Gastrocnemius medialis (tissue), 4 donors: ENCODE data around the gene TFEB. TPM values are rescaled to one million over a fixed set of nuclear protein-coding genes. Genes with fewer than 3 reads are reported as not detected.

Experiments
- ATAC-seq, 2 donors: fragments of 150-250 bp; one replicate each; pipeline ENCODE4 v1.9.1; 2016
- DNase-seq, 2 donors: peaks; one replicate each; pipeline ENCODE4 v3.0.0-alpha.2; 2019
- H3K27ac ChIP-seq, 4 donors: fragments of 200-600 bp; sonication (generic); 1 replicate in 1 of 4; 2 replicates in 3 of 4; pipeline ENCODE4 v1.5.1; 2016 to 2018; ENCODE audit warnings: mild to moderate bottlenecking in 2 of 4, moderate library complexity in 1 of 4
- H3K27me3 ChIP-seq, 3 donors: fragments of 200-600 bp; sonication (generic) in 2 of 3; 1 replicate in 1 of 3; 2 replicates in 2 of 3; pipeline versions ENCODE4 v1.5.1 to v1.6.0; 2016 to 2019; ENCODE audit warnings: mild to moderate bottlenecking in 1 of 3, moderate library complexity in 1 of 3
- H3K36me3 ChIP-seq, 2 donors: fragments of 200-600 bp; sonication (generic) in 1 of 2; one replicate each; pipeline ENCODE4 v1.5.1; 2017 to 2018
- H3K4me1 ChIP-seq, 2 donors: fragments of 200-600 bp; sonication (generic) in 1 of 2; one replicate each; pipeline ENCODE4 v1.5.1; 2016 to 2017; ENCODE audit warnings: mild to moderate bottlenecking in 2 of 2
- H3K4me3 ChIP-seq, 4 donors: fragments of 200-600 bp; sonication (generic) in 3 of 4; 1 replicate in 1 of 4; 2 replicates in 3 of 4; pipeline ENCODE4 v1.5.1; 2016 to 2019; ENCODE audit warnings: mild to moderate bottlenecking in 2 of 4
- H3K9me3 ChIP-seq, 3 donors: fragments of 200-600 bp; sonication (generic) in 2 of 3; 1 replicate in 1 of 3; 2 replicates in 2 of 3; pipeline ENCODE4 v1.5.1; 2016 to 2019
- POLR2A ChIP-seq, 2 donors: fragments of 450-650 bp; IDR thresholded peaks; one replicate each; pipeline ENCODE4 v1.6.1; 2017; ENCODE audit warnings: antibody characterized with exemption in 2 of 2, mild to moderate bottlenecking in 2 of 2, moderate library complexity in 2 of 2
- in situ Hi-C, 4 donors: fragments of 200-750 bp; cut with MboI; loops; one replicate each; pipeline versions ENCODE4 v1.15.0 to v1.8.0; 2017; ENCODE audit warnings: low sequenced_read_pairs in 4 of 4
- intact Hi-C: fragments of 100-400 bp; cut with DNase I; formaldehyde crosslinking; loops from one replicate; pipeline ENCODE4 v1.15.1; 2023; ENCODE audit warnings: low total_unique reads
- total RNA-seq, 4 donors: library from RNA; depleted of rRNA; stranded (reverse); fragments of >200 nt; gene quantifications; one replicate each; pipeline versions ENCODE4 v1.1.0 to v1.2.3, GENCODE V29; 2016
- TF ChIP-seq, protein P1 (sequence below), 5 experiments: fragments of 450-650 bp in 3 of 5; fragments of 200-600 bp in 2 of 5; sonication (generic) in 2 of 5; IDR thresholded peaks in 4 of 5; conservative IDR thresholded peaks in 1 of 5; 1 replicate in 4 of 5; 2 replicates in 1 of 5; pipeline ENCODE4 v1.5.1; 2016 to 2019; ENCODE audit warnings: antibody characterized with exemption in 5 of 5, mild to moderate bottlenecking in 3 of 5, moderate library complexity in 3 of 5

Gene TFEB
- total RNA-seq, 4 donors from 2014 or later, result 82.8 to 121 (median 93.3) TPM

DNA sequence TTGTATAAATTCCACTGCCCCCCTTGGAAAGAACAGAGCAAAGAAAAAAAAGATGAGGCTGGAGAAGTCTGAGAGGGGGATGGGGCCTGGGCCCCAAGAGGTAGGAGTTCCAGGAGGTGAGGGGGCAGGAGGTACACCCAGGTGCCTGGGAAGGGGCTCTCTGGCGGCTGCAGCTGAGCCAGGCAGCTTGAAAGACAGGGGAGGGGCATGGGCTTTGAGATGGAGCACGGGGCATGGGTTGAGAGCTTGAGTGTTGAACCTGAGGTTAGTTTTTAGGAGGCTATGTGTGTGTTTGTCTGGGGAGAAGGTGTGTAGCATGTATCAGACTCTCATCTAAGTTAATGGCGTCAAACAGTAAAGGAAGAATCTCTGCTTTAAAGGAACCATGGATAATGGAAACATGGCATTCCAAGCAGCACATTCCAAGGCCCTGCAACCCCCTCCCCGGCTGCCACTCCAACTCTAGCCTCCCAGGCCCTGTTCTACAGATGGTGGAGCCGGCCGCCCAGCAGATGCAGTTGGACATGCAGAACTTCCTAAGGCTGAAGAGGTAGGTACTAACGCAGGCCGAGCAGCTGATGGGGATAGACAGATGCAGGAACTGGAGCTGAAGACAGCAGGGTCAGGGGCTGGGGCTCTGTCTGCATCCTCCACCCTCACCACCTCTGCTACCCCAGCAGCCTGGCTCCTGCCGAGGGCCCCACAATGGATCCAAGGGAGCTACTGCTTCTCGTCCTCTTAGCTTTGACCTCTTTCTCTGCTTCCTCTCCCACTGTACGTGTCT, 55.0 kb downstream of the TFEB start:
- Histone ChIP-seq H3K27me3 (no peaks in the 10 kb centered on the region), H3K27ac (no peak overlapping the region), H3K36me3 (peaks cover 0 to 10% of the 10 kb centered on the region in 2 donors), H3K9me3 (no peaks in the 10 kb centered on the region), H3K4me1 (peaks cover 10 to 13% of the 10 kb centered on the region in 2 donors), H3K4me3 (no peak overlapping the region)
- DNase-seq (peak in 1 of 2 donors; percentile 13), ATAC-seq (no peak)
- TF ChIP-seq, protein P1, sequence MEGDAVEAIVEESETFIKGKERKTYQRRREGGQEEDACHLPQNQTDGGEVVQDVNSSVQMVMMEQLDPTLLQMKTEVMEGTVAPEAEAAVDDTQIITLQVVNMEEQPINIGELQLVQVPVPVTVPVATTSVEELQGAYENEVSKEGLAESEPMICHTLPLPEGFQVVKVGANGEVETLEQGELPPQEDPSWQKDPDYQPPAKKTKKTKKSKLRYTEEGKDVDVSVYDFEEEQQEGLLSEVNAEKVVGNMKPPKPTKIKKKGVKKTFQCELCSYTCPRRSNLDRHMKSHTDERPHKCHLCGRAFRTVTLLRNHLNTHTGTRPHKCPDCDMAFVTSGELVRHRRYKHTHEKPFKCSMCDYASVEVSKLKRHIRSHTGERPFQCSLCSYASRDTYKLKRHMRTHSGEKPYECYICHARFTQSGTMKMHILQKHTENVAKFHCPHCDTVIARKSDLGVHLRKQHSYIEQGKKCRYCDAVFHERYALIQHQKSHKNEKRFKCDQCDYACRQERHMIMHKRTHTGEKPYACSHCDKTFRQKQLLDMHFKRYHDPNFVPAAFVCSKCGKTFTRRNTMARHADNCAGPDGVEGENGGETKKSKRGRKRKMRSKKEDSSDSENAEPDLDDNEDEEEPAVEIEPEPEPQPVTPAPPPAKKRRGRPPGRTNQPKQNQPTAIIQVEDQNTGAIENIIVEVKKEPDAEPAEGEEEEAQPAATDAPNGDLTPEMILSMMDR (IDR thresholded peaks at IDR 0.05 in 4 of 5, conservative IDR thresholded peaks at IDR 0.05 in 1 of 5), result no peak
- TF ChIP-seq POLR2A (IDR thresholded peaks at IDR 0.05), result no peak
- in situ Hi-C loops, result loop anchor here in 3 of 4 donors (5.0 kb wide), 1 partner anchor 78 kb away; no protein-coding TSS in a partner anchor
- intact Hi-C loops, result loop anchor here (5.0 kb wide), 2 partner anchors 97 to 133 kb away; partner anchors contain the start of genes FOXP4 and FRS3

DNA sequence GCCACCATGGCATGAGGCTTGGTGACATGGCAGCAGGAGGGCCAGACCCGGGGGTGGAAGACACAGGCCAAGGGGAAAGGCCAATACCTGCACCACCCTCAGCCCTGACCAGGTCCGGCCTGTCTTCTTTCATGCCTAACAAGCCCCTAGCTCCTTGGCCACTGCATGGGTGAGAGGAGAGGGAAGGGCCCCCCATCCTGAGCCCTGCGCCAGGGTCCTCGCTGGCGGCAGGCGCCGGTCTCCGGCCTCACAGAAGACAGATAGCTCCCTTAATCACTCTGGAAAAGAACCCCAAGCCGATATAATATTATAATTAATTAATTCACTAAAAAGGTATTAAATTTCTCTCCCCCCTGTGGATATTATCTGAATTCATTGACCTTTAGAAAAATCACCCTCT, 55.7 kb downstream of the TFEB start:
- no peak for TF ChIP-seq POLR2A (IDR thresholded peaks at IDR 0.05)
- TF ChIP-seq, protein P1 (IDR thresholded peaks at IDR 0.05 in 4 of 5, conservative IDR thresholded peaks at IDR 0.05 in 1 of 5), result no peak
- H3K4me1 ChIP-seq, result peaks cover 10 to 13% of the 10 kb centered on the region in 2 donors
- in situ Hi-C loops, result loop anchor here (5.0 to 10.0 kb wide), 2 partner anchors 75 to 77 kb away; no protein-coding TSS in a partner anchor
- H3K4me3 ChIP-seq, result no peak overlapping the region
- no peaks in the 10 kb centered on the region for H3K27me3 ChIP-seq
- no peak for ATAC-seq
- no peak overlapping the region for H3K27ac ChIP-seq
- peak in 1 of 2 donors; percentile 8 for DNase-seq
- intact Hi-C loops, result loop anchor here (5.0 kb wide), 2 partner anchors 98 to 132 kb away; partner anchors contain the start of genes FOXP4 and FRS3
- peaks cover 0 to 3% of the 10 kb centered on the region in 2 donors for H3K36me3 ChIP-seq
- no peaks in the 10 kb centered on the region for H3K9me3 ChIP-seq

DNA sequence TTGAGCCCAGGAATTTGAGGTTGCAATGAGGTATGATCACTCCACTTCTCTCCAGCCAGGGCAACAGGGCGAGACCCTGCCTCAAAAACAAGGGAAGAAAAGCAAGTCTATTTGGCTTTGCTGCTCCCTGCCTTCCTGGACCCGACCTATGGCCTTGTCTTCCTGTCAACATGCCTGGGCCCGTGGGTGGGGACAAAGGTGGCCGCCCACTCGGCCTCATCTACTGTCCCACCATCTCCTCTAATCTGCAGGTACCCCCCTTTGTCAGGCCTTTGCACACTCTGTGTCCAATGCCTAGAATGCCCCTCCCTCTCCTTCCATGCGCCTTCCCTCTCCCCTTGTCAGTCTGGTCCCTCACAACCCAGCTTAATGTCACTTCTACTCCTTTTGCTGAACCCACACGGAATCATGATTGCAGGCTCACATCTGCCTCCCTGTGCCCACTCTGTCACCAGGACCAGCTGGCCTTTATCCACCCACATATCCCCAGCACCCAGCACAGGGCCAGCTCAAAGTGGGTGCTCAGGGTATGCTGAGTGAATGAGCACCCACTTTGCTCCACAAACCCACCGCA, 56.8 kb downstream of the TFEB start:
- Histone ChIP-seq H3K4me3 (no peak overlapping the region), H3K4me1 (peaks cover 7 to 11% of the 10 kb centered on the region in 2 donors), H3K9me3 (no peaks in the 10 kb centered on the region), H3K27me3 (no peaks in the 10 kb centered on the region), H3K27ac (no peak overlapping the region), H3K36me3 (no peaks in the 10 kb centered on the region)
- intact Hi-C loops, result no loop called here
- peak in 1 of 2 donors; percentile 2 for DNase-seq
- TF ChIP-seq POLR2A (IDR thresholded peaks at IDR 0.05), result no peak
- TF ChIP-seq, protein P1 (IDR thresholded peaks at IDR 0.05 in 4 of 5, conservative IDR thresholded peaks at IDR 0.05 in 1 of 5), result no peak
- in situ Hi-C loops, result loop anchor here in 1 of 4 donors (10.0 kb wide), 1 partner anchor 74 kb away; no protein-coding TSS in a partner anchor
- no peak for ATAC-seq

DNA sequence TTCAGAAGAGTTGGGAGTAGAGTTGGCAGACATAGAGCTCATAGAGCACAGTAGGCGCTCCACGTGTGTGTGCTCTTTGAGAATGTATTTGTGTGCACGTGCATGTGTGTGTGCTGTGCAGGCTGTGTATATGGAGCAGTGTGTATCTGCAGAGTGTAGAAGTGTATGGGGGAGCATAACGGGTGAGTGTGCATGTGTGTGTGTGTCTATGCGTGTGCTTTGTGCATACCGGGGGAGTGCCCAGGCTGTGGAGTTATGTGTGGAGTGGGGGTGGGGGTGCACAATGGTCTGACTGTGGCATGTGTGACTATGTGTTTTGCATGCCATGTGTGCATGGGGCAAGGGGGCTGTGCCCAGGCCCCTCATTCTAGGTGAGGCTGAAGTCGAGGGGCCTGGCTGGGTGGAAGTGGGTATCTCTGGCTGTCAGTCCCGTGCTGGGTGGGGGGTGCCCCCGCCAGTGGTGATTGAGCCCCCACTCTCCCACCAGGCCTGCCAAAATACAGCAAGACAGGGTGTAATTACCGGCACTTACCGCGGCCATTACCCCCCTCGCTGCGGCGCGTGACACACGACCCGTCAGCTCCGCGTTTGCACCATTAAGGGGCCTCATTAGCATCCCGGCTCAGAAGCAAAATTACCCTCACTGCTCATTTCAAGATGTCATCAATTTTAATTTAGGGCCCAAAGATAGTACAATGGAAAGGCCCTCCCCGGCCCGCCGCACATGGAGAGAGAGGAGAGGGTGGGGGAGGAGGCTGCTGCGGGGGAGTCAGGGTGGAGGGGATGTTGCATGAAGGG, 58.1 kb downstream of the TFEB start:
- no peak for ATAC-seq
- Histone ChIP-seq H3K9me3 (no peaks in the 10 kb centered on the region), H3K4me3 (no peak overlapping the region), H3K27ac (no peak overlapping the region), H3K4me1 (peaks cover under 1 to 2% of the 10 kb centered on the region in 2 donors), H3K36me3 (no peaks in the 10 kb centered on the region), H3K27me3 (no peaks in the 10 kb centered on the region)
- DNase-seq, result peak in 1 of 2 donors; percentile 8
- in situ Hi-C loops, result loop anchor here in 1 of 4 donors (10.0 kb wide), 1 partner anchor 73 kb away; no protein-coding TSS in a partner anchor
- intact Hi-C loops, result no loop called here
- TF ChIP-seq, protein P1 (IDR thresholded peaks at IDR 0.05 in 4 of 5, conservative IDR thresholded peaks at IDR 0.05 in 1 of 5), result no peak
- TF ChIP-seq POLR2A (IDR thresholded peaks at IDR 0.05), result no peak
